ENCODE data around the gene FDXR.

Gene FDXR

DNA sequence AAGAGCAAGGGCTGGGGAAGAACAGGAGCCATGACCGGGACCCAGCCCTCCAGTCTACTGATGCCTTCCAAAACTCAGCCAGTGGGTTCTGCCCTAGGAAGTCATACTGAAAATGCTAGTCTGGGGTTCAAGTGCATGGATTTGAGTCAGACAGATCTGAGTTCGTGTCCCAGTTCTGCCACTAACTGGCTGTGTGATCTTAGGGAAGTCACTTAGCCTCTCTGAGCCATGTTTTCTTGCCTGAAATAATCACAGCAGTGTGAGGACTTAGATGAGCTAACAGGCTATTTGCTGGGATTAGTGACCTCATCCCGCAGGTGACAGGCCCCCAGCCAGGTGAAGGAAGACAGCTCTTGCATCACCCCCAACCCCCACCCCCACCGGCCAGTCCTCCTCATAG is 17.5 kb downstream of the FDXR start:
- TF ChIP-seq, protein P1, sequence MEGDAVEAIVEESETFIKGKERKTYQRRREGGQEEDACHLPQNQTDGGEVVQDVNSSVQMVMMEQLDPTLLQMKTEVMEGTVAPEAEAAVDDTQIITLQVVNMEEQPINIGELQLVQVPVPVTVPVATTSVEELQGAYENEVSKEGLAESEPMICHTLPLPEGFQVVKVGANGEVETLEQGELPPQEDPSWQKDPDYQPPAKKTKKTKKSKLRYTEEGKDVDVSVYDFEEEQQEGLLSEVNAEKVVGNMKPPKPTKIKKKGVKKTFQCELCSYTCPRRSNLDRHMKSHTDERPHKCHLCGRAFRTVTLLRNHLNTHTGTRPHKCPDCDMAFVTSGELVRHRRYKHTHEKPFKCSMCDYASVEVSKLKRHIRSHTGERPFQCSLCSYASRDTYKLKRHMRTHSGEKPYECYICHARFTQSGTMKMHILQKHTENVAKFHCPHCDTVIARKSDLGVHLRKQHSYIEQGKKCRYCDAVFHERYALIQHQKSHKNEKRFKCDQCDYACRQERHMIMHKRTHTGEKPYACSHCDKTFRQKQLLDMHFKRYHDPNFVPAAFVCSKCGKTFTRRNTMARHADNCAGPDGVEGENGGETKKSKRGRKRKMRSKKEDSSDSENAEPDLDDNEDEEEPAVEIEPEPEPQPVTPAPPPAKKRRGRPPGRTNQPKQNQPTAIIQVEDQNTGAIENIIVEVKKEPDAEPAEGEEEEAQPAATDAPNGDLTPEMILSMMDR (IDR thresholded peaks at IDR 0.05; ENCODE audit: low read depth, low read length) = no peak
- DNase-seq (ENCODE audit: low read depth in 2 of 2) = no peak
- no peak overlapping the region for H3K4me3 ChIP-seq (replicated peaks in 1 of 2; ENCODE audit: low read depth in 2 of 2, low read length in 2 of 2)

DNA sequence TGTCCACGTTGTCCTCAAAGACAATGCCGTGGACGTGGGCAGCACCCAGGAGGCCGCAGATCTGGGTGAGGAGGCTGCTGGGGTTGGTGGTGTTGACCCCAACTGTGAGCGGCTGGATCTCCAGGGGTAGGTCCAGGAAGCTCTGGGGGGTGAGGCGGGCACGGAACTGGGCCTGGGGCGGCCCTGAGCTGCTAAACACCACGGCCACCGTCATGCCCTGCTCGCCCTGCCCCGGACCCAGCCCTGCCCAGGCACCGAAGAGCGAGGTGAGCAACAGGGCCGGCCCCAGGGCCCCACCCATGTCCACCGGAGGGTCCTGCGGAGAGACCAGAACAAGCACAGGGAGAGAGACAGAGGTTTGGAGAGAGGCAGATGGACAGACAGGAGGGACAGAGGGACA is 18.0 kb downstream of the FDXR start:
- DNase-seq (ENCODE audit: low read depth in 2 of 2) = no peak
- TF ChIP-seq, protein P1 (IDR thresholded peaks at IDR 0.05; ENCODE audit: low read depth, low read length) = no peak

DNA sequence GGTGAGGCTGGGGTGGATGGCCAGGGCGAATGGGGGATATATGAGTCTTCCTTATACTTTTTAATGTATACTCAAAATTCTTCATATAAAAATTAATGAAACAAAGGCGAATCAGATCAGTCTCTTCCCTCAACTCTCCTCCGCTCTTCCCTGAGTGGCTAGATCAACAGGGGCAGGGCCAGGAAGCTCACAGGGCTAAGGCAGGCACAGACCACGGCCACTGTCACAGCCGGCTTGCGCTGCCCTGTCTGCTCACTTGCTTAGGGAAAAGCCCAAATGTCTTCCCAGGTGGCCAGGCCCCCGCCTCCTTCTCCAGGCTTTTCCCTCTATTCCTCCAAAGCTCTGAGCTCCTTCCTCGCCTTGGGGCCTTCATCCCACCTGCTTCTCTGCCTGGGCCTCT is 19.1 kb downstream of the FDXR start:
- H3K4me3 ChIP-seq (replicated peaks in 1 of 2; ENCODE audit: low read depth in 2 of 2, low read length in 2 of 2) = no peak overlapping the region
- TF ChIP-seq, protein P1 (IDR thresholded peaks at IDR 0.05; ENCODE audit: low read depth, low read length) = no peak
- no peak for DNase-seq (ENCODE audit: low read depth in 2 of 2)

More for the DNA sequence above, 18.0 kb downstream of the FDXR start:
- no peak overlapping the region for H3K4me3 ChIP-seq (replicated peaks in 1 of 2; ENCODE audit: low read depth in 2 of 2, low read length in 2 of 2)

DNA sequence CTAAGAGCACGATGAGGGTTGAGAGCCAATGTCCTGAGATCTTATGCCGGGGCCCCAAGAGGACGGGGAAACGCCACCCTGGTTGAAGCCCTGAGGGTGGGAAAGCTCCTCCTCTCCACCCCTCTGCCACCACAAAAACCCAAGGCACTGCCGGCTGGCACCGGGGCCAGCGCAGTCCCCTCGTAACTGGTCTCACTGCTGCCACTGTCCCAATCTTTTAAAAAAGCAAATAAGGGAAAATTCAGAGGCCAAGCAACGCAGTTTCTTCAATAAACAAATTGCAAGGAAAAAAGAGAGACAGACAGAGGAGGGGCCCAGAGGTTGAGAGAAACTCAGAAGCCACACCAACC is 19.8 kb downstream of the FDXR start:
- no peak for DNase-seq (ENCODE audit: low read depth in 2 of 2)
- TF ChIP-seq, protein P1 (IDR thresholded peaks at IDR 0.05; ENCODE audit: low read depth, low read length) = no peak
- no peak overlapping the region for H3K4me3 ChIP-seq (replicated peaks in 1 of 2; ENCODE audit: low read depth in 2 of 2, low read length in 2 of 2)

DNA sequence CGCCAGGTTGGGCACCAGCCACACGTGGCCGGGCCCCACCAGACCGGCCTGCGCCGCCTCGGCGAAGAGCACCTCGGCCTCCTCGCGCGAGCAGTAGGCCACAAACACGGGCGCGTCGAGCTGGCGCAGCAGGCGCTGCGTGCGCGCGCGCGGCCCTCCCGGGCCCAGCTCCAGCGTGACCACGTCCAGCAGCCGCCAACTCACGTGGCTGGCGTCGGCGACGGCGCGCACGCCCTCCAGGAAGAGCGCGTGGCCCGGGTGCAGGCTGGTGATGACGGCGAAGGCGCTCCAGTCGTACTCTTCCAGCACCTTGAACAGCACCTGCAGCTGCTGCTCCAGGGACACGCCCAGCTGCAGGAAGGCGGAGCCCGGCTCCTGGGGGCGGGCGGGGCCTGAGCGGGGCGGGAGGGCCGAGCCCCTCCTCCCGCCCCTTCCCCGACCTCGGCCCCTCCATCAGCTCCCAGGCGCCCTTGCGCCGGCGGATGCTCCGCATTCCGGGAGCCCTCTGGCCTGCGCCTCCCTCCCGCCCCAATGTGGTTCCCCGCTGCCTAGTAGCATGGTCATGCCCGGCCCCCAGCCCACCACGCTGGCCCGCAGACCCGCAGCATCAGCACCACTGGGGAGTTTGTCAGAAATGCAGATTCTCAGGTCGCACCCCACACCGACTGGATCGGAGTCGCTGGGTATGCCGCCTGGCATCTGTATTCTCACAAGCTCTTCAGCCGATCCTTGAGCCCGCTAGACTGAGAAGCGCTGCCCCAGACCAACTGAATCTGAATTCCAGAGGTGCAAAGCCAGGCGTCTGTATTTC is 20.4 kb downstream of the FDXR start:
- H3K4me3 ChIP-seq (replicated peaks in 1 of 2; ENCODE audit: low read depth in 2 of 2, low read length in 2 of 2) = no peak overlapping the region
- TF ChIP-seq, protein P1 (IDR thresholded peaks at IDR 0.05; ENCODE audit: low read depth, low read length) = no peak
- DNase-seq (ENCODE audit: low read depth in 2 of 2) = peak in 1 of 2 donors; percentile 13

DNA sequence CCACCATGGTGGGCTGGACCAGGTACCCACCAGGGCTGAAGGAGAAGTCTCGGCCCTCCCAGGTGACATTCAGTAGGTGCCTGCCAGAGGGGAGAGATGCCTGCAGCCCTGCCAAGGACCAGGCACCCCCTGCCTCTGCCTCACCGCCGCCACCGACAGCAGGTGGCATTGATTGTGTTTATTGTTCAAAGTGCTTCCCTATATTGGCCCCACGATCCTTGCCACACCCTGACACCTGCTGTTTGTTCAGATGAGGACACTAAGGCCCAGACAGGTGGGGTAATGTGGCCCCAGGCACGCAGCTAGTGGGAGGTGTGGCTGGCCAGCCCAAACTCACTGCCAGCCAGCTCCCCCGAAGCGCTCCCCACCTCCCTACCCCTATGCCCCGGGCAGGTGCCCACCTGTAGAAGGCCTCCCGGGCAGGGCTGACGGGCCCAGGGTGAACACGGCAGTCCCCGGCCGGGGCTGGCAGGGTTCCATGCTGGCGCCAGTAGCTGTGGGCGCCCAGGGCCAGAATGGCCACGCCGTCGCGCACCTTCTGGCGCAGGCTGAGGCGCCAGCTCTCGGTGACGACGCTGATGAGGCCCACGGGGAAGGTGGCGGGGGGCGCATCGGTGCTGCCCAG is 21.1 kb downstream of the FDXR start:
- no peak overlapping the region for H3K4me3 ChIP-seq (replicated peaks in 1 of 2; ENCODE audit: low read depth in 2 of 2, low read length in 2 of 2)
- DNase-seq (ENCODE audit: low read depth in 2 of 2) = no peak
- TF ChIP-seq, protein P1 (IDR thresholded peaks at IDR 0.05; ENCODE audit: low read depth, low read length) = no peak
